NCI-H2196 (cell line): Measurements from ENCODE around the gene ADAMTS2.

Experiments
- DNase-seq: peaks from one replicate; lab custom pipeline; 2025; ENCODE audit not compliant: unreplicated experiment; lab: John Stamatoyannopoulos, UW

The ADAMTS2 gene

DNA sequence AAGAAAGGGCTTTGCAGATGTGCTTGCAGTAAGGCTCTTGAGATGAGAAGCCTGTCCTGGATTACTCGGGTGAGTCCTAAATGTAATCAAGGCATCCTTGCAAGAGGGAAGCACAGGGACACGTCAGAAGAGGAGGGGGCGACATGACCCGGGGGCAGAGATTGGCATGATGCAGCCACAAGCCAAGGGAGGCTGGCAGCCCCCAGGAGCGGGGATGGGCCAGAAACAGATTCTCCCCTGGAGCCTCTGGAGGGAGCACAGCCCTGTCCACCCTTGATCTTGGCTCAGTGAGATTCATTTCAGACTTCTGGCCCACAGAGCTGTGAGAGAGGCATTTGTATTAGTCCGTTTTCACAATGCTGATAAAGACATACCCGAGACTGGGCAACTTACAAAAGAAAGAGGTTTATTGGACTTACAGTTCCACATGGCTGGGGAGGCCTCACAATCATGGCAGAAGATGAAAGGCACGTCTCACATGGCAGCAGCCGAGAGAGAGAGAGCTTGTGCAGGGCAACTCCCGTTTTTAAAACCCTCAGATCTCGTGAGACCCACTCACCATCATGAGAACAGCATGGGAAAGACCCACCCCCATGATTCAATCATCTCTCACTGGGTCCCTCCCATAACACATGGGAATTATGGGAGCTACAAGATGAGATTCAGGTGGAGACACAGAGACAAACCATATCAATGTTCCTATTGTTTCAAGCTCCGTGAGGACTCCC, 76.1 kb downstream of the ADAMTS2 start:
- DNase-seq, result no peak

DNA sequence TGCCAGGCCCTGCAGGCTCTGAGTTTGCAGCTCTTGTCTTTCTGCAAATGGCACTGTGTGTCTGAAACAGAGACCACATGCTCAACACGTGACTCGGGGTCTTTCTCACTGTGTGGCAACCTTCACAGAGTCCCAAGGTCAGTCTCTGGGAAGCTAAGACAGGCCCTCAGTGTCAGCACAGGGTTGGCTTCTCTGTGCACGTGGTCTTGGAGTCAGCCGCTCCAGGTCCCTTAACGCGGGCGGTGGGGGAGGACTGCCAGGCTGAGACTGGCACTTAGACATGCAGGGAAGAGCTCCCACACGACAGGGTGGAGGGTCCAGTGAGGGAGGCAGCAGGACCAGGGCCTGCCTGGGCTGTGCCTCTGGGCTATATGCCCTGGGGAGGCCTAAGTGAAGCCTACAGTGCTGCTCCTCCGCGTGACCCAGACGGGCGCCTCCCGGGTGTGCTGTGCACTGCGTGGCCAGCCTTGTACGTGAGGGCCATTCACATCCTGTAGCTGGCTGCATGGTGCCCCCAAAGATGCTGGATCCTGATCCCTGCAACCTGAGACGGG, 76.8 kb downstream of the ADAMTS2 start:
- no peak for DNase-seq

DNA sequence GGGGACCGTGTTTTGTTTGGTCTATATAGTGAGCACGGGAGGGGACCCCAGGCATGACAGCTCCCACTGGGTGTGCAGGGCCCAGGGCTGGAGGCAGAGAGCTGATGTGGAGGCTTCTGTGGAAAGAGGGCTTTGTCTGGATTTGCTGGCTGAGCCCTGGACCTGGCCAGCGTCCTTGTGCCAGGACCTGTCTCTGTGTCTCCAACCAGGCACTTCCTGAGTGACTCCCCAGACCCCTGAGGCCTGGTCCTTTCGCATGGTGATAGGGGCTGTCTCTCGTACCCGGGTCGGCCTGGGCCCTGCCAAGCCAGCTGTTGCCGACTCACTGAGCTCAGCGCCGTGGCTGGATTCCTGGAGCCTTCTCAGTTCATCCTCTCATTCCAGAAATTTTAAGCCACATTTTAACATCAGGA, 77.6 kb downstream of the ADAMTS2 start:
- no peak for DNase-seq

DNA sequence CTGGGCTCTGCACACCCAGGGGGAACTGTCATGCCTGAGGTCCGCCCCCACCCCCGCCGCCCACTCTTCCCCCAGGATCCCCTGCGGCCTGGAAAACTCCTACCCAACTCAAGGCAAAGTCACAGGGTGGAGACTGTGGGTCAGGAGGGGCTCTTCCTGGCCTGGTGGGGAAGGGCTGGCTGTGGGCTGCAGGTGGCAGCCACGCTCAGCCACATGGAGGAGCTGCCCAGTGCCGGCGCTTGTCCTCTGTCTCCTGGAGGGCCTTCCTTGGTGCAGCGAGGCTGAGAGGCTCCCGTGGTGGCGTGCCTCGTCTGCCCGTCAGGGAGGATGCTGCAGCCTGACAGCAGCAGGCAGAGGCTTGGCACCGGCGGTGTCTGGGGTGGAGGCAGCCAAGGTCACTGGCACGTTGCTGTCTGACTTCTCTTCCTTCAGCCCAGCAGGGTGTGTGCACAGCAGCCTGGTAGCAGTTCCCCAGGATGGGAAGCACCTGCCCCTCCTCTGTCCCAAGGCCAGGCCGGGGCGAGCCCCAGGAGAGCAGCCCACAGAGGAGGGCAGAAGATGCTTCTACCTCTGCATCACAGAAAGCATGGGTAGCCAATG, 78.1 kb downstream of the ADAMTS2 start:
- no peak for DNase-seq

DNA sequence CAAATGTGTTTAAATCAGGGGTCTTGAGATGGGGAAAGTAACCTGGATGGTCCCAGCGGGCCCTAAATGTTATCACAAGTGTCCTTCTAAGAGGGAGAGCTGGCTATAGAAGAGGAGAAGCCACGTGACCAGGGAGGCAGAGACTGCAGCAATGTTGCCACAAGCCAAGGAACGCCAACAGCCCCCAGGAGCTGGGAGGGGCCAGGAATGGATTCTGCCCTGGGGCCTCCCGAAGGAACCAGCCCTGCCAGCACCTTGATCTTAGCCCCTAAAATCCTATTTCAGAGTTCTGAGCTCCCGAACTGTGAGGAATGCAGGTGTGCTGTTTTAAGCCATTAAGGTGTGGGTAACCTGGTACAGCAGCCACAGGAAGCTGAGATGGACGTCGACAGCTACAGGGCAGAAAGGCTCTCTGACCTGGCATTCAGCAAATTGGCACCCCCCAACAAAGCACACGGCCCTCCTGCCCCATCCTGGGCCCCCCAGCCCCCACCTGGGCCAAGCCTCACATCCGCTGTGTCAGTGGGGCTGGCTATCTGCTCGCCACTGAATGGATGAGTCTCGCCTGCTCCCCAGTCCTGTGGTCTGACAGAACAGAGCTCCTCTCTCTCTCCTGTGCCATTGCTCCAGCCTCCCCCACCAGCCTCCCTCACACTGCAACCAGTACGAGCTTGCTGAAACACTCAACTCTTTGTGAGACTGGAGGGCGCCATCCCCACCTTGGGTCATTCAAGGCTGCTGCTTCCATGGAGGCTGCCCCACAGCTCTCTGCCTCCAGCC, 78.8 kb downstream of the ADAMTS2 start:
- DNase-seq, result no peak

DNA sequence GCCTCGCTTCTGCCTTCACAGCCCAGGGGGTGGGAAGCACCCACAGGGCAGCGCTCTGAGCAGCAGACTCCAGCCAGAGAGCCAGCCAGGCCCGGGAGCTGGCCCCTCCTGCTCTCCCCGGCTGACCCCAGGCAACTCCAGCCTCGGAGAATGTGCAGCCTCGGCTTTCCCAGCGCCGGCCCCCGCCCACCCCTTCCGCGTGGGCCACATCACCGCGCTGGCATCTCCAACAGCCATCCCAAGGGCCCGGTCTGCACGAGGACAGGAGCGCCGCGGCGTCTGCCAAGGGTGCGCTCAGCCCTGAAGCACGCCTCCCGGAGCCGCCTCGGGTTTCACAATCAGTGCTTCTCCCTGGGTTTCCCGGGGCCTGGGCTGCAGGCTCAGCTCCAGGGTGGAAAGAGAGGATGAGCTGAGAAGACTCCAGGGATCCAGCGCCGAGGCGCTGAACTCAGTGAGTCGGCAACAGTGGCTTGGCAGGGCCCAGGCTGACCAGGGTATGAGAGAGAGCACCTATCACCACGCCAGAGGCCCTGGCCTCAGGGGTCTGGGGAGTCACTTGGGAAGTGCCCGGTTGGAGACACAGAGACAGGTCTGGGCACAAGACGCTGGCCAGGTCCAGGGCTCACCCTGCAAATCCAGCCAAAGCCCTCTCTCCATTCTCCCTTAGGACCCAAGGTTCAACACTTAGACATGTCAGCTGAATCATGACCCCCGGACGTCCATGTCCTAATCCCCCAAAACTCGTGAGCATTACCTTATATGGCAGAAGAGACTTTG, 79.6 kb downstream of the ADAMTS2 start:
- DNase-seq, result no peak

DNA sequence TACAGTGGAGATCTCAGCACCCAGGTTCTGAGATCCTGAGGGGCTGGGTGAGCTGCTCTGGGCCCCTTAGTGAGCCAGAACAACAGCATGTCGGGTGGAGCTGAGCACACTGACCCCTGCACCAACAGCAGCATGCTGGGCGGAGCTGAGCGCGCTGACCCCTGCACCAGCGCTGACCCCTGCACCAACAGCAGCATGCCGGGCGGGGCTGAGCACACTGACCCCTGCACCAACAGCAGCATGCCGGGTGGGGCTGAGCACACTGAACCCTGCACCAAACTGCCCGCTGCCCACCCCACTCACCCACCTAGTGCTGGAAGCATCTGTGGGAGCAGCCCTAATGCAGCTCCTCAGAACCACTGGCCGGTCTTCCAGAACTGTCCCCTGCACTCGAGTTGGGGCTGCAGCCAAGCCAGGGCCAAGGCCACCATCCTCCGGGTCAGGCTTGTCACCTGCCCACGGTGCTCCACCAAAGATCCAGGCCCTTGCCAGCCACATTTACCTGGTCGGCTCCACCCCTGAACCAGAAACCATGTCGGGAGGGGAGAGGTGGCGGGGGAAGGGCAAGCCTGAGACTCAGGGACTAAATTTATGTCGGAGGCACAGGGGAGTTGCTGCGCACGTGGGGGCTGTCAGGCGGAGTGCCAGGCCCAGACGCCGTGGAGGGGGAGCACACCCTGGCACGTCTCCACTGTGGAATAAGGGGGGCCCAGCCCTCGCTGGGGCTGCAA, 80.3 kb downstream of the ADAMTS2 start:
- DNase-seq, result no peak

DNA sequence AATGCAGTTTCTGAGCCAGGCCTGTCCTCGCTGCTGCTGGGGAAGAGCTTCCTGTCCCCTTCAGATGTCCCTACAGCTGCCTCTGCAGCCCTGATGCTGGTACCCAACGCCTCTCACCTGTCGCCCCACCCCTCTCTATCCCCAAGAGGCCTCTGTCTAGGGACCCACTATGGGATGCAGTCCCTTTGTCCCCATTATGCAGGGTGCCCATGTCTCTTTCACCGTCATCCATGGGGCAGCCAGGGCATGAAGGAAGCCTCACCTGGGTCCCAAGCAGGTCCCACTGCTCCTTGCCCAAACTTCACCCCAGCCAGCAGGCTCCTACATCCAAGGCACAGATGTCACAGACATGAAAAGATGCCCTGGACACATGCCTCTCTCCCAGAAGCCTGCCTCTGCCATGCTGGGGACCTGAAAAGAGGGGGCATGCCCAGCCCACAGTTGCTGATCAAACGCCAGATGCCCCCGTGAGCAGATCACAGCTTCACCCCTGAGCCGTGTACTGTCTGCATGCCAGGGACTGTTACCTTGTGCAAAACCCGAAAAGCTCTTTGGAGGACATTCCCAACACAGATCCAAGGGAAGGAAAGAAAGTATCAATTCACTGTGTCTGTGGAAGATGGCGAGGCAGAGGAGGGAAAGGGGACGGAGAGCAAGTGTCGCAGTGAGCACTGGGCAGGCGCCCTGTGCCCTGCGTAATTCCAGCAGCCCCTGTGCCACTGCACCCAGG, 81.0 kb downstream of the ADAMTS2 start:
- no peak for DNase-seq

DNA sequence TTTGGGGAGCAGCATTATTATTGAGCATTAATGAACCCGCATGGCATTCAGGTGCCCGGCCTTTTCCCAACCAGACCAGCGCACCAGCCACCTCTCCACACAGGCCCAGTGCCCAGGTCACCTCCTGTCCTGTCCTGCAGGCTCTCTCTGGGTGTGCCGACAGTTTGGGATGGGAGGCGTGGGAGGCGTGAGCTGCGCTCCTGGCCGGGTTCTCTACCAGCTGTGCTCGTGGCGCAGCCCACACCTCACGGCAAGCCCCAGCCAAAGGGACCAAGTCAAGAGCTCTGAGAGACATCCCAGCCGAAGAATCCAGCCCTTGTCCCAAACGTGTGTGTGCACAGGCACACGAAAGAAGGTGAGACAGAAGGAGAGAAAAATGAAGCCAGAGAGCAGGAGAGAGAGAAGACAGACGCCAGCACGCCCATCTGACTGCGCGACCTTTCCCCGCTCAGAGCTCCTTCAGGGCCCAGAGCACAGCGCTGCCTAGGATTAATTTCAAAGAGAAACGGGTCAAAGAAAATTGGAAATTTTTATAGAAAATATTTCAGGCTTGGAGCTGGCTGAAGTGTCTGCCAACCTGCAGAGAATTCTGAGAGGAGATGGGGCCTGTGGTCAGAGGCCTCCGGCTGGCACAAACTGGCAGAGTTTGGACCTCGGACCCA, 81.7 kb downstream of the ADAMTS2 start:
- no peak for DNase-seq

DNA sequence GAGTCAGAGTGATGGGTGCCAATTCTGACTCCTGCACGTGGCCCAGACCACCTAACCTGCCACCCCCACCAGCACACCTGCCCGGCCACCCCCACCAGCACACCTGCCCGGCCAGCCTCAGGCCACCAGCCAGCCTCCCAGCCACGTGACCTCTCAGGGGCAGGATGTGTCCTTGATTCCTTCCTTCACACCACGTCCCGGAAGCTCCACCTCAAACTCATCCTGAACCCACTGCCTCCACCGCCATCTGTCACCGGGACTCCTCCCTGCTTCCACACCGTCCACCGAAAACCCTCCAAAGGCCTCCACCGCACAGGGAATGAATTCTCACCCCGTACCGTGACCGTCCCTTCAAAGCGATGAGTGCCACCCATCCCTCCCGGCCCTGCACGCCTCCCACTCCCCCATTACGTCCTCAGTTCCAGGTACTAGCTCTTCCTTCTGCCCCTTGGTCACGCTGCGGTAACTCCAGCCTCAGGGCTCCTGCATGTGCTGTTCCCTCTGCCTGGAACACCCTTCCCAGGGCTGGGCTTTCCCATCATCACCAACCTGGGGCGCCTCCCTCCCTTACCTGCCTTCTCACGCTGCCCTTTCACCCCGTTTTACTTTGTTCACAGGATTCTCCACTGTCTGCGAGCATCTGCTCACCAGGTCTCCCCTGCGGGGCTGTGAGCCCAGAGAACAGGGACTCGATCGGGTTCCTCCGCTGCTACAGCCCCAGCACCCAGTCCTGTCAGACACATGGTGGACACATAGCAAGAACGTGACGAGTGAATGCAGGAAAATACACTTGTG, 82.9 kb downstream of the ADAMTS2 start:
- DNase-seq, result no peak

DNA sequence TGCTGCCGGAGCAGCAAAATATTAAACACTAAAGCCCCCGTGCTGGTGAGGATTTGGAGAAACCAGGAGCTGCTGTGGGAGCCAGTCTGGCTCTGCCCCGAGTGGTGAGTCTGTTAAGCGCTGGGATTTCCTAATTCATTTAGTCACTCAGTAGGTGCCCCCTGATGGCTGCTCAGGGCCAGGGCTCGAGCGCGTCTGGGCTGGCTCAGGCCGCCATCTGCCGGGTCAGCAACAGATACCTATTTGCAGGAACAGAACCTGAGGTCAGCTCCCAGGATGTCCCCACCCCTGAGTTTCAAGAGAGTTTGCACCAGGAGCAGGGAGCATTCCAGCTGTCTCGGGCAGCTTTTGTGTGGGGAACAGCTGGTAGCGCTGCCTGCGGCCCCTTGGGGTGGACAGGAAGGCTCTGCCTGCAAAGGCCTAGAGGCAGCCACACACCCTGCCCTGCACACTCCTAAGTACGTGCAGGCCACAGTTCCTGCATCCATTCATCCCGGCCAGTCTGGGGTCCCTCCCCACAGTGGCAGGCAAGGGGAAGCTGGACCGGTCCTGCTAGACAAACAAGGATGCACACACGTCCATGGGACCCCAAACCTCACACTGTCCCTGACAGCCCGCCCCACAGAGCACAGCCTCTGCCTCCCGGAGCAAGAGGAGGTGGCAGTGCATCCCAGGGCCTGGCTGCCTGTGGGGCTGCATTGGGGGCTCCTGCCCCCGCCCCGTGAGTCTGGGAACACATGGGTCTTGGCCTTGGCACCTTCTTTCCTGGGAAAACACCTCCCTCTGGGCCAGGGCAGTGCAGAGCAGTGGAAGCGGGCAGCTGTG, 83.7 kb downstream of the ADAMTS2 start:
- DNase-seq, result no peak

DNA sequence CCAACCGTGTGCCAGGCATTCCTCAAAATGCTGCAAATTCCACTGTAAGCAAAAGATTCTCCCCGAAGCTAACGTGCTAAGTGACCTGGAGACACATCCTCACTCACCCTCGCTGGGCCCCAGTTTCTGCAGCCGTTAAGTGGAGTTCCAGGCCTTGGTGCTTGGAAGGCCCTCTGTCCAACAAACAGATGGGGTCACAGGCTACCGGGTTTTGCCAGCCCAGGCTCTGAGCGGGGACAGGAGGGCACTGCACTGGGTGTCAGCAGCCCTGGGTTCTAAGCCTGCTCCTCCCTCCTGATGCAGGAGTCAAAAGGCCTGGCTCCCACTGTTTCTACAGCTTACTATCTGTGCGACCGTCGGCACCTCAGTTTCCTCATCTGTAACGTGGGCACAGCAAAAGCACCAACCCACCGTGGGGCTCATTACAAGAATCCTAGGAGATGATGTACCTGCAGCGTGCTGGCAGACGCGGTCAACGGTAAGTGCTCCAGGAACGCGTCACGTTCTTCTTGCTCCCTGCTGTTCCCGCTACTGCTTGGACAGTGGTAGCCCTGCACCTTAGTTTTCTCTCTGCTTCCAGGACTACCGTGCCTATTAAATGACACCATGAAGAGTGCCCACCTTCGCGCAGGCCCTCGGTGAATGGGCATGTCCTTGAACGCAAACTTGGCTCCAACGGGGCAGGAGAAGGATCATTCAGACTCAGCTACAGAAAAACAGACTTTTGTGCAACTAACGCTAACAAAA, 84.8 kb downstream of the ADAMTS2 start:
- no peak for DNase-seq

DNA sequence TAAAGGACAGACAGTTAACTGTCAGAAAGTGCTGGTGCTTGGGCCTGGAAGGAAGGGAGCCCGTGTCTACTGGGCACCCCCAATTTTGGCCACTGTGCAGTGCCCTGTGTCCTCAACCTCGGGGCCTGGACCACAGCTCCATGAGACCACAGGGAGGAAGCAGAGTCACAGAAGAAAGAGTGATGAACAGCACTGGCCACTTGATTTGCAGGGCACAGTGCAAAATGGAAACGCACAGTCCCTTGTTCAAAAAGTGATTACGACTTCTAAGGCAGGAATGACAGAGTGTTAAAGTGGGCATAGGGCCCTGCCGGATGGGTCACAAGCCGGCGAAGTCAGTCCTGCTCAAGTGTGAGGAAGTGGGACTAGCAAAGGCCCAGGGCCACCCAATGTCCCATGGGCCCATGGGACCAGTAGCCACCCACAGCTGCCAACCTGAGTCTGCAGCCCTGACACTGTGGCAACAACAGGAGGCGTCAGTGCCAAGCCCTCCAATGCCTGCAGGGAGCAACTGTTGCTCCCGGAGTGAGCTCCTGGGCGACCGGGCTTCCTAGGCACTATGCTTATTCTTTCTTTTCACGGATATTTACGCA, 85.4 kb downstream of the ADAMTS2 start:
- no peak for DNase-seq

DNA sequence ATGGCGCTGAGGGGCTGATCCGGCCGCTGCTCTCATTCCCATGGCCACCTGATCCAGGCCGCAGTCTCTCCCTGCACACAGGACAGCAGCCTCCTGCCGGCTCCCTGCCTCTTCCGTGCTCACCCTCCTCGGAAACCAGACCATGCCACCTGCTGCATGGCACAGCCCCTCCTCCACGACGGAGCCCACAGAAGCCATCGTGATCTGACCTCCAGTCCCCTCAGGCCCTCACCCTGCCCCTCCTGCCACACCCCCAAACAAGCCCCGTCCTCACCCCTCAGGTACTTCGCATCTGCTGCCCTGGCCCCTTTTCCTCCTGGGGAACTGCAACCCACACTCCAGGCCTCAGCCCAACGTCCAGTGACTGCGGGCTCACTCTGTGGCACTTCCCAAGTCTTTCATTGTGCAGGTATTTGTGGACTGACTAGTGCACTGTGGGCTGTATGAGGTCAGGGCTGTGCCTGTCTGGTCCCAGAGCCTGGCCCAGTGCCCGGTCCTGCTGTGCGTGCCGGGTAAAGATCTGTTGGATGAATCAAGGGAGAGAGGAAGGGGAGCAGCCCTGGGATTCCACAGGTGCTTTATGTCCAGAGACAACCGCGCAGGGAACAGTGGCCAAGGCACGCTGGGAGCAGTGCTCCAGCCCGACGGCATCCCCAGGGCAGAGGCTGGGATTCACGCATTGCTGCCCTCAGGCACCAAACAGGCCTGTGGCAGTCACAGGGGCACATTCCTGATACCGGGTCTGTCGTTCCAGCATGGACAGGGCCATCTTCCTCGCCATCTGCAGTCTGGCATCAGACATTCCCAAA, 86.1 kb downstream of the ADAMTS2 start:
- DNase-seq, result no peak

DNA sequence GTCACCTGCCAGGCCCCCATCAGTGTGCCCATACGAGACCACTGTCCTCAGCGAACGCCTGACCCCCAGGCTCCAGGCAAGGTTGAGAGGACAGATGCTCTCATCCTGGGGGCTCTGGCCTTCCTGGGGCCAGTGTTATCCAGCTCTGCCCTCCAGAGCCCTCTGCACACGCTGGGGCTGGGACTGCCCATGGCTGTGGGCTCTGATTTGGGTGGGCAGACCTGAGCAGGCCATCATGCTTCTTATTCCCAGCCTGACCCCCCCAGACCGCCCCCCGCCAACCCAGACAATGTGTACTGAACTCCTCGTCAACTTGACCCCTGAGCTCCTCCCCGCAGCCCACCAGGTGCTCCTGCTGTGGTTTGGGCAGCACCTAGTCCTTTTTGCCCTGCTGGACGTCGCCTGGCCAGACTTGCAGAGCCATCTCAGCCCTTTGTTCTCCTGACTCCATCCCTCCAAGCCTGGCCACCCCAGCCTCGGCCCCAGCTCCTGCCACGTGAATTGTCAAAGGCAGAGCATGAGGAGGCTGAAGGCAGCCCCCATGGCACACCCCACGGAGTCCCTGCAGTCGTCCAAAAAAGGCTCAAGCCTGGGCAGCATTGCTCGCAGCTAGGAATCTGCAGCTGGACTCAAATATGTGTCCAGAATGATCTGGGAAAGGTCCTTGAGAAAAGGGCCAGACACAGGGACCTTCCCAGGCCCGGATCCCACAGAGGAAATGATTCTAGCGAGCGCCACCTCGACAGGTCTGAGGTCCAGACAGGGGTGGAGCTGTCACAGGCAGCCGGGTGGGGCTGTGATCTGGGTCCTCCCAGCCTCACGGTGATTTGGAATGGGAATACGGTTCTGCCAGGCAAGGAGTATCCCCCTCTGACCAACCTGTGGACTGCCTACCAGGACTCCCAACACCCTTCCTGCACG, 87.0 kb downstream of the ADAMTS2 start:
- no peak for DNase-seq
